ENCODE measurements around the gene GOLGA7B. TPM values are rescaled to one million over a fixed set of nuclear protein-coding genes. Genes with fewer than 3 reads are reported as not detected.

GOLGA7B gene
- total and polyA plus RNA-seq, 2 of the 4 experiments (the other 2 are of a cell fraction), result not detected

DNA sequence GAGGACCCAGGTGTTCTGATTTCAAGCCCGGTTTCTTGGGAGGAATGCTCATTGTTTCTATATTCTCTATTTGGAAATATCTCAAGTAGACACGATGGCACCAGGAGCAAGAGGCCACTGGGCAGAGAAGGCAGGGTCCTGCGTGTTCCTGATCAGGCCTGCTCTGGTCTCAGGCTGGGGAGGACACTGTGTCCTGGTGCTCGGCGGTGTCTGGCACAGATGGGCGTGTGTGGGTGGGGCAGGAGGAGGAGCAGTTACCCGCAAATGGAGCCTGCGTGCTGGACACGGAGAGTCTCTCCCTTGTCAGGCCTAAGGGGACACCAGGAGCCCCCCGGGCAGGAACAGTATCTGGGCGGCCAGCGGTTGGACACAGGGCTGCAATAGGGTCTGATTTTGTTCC is 25.9 kb upstream of the GOLGA7B start:
- Histone ChIP-seq H2BK20ac (ENCODE audit: low read depth, low read length) (no peak overlapping the region), H3K14ac (replicated peaks; ENCODE audit: low read depth, low read length) (no peak overlapping the region), H4K5ac (ENCODE audit: low read depth, low read length) (no peak overlapping the region), H3K4me3 (ENCODE audit: insufficient read depth, low read depth, low read length) (no peak overlapping the region), H3K79me1 (ENCODE audit: low read depth in 1 of 2, low read length in 2 of 2) (no peaks in the 10 kb centered on the region), H3K27me3 (ENCODE audit: control insufficient read depth, insufficient read depth, low read length) (peaks cover 19% of the 10 kb centered on the region), H3K56ac (ENCODE audit: extremely low read depth, insufficient read depth, low read length) (no peak overlapping the region), H2BK5ac (ENCODE audit: low read depth, low read length, poor library complexity, severe bottlenecking) (no peak overlapping the region), H2AFZ (replicated peaks; ENCODE audit: low read length, poor library complexity) (no peak overlapping the region), H3K27ac (ENCODE audit: insufficient read depth, low read length) (no peak overlapping the region), H3K9me1 (ENCODE audit: insufficient read depth, low read length) (no peaks in the 10 kb centered on the region), H3K4me2 (ENCODE audit: low read depth, low read length) (no peak overlapping the region), H4K91ac (ENCODE audit: insufficient read depth, low read depth, low read length) (no peak overlapping the region), H3K4me1 (ENCODE audit: control insufficient read depth, insufficient read depth, low read length) (no peaks in the 10 kb centered on the region), H2BK15ac (ENCODE audit: low read depth, low read length) (no peak overlapping the region), H4K8ac (ENCODE audit: low read depth in 2 of 2, low read length in 2 of 2) (no peak overlapping the region), H2BK120ac (ENCODE audit: low read depth, low read length) (no peak overlapping the region), H3K9ac (ENCODE audit: low read depth, low read length) (no peak overlapping the region), H3K36me3 (ENCODE audit: control insufficient read depth, insufficient read depth, low read length) (no peaks in the 10 kb centered on the region), H3K23ac (ENCODE audit: low read depth, low read length) (no peak overlapping the region), H3K9me3 (ENCODE audit: control insufficient read depth, insufficient read depth, low read length) (no peaks in the 10 kb centered on the region), H3K18ac (ENCODE audit: low read depth, low read length) (no peak overlapping the region), H3K4ac (ENCODE audit: low read depth, low read length) (no peak overlapping the region), H4K20me1 (ENCODE audit: insufficient read depth, low read length) (no peaks in the 10 kb centered on the region), H2AK5ac (ENCODE audit: low read depth, low read length) (no peak overlapping the region), H2AK9ac (replicated peaks; ENCODE audit: low read depth, low read length, poor library complexity) (no peak overlapping the region)
- DNase-seq, result no peak
- ChIA-PET CTCF (no interaction called here), POLR2A (ENCODE audit: unreplicated experiment) (no interaction called here)
- no peak for ATAC-seq (ENCODE audit: low read depth)
- in situ Hi-C loops (cut with MboI; ENCODE audit: low sequenced_read_pairs) (no loop called here), dilution Hi-C loops (cut with HindIII; ENCODE audit: low sequenced_read_pairs, unreplicated experiment) (no loop called here), intact Hi-C loops (cut with micrococcal nuclease) (no loop called here)
- no TSS peak for BruUV-seq (replicated peaks)
- TF ChIP-seq MAFK (IDR thresholded peaks at IDR 0.05; ENCODE audit: low read depth, low read length) (no peak), ELK1 (IDR thresholded peaks at IDR 0.05; ENCODE audit: borderline replicate concordance, low read depth, low read length) (no peak), RFX5 (IDR thresholded peaks at IDR 0.05; ENCODE audit: low read depth, low read length) (no peak), RAD21 (IDR thresholded peaks at IDR 0.05; ENCODE audit: low read length) (no peak), CEBPB (IDR thresholded peaks at IDR 0.05; ENCODE audit: low read depth, low read length) (no peak), CHD1 (IDR thresholded peaks at IDR 0.05; ENCODE audit: low read depth, low read length) (no peak), NFE2L2 (IDR thresholded peaks at IDR 0.05; ENCODE audit: low read depth, low read length) (no peak), POLR2A (IDR thresholded peaks at IDR 0.05; ENCODE audit: low read depth, low read length) (no peak), MAZ (IDR thresholded peaks at IDR 0.05; ENCODE audit: borderline replicate concordance, low read depth, low read length) (no peak)
- TF ChIP-seq, protein P1, sequence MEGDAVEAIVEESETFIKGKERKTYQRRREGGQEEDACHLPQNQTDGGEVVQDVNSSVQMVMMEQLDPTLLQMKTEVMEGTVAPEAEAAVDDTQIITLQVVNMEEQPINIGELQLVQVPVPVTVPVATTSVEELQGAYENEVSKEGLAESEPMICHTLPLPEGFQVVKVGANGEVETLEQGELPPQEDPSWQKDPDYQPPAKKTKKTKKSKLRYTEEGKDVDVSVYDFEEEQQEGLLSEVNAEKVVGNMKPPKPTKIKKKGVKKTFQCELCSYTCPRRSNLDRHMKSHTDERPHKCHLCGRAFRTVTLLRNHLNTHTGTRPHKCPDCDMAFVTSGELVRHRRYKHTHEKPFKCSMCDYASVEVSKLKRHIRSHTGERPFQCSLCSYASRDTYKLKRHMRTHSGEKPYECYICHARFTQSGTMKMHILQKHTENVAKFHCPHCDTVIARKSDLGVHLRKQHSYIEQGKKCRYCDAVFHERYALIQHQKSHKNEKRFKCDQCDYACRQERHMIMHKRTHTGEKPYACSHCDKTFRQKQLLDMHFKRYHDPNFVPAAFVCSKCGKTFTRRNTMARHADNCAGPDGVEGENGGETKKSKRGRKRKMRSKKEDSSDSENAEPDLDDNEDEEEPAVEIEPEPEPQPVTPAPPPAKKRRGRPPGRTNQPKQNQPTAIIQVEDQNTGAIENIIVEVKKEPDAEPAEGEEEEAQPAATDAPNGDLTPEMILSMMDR (conservative IDR thresholded peaks at IDR 0.05; ENCODE audit: low read depth, low read length), result no peak
- TF ChIP-seq, protein P2, sequence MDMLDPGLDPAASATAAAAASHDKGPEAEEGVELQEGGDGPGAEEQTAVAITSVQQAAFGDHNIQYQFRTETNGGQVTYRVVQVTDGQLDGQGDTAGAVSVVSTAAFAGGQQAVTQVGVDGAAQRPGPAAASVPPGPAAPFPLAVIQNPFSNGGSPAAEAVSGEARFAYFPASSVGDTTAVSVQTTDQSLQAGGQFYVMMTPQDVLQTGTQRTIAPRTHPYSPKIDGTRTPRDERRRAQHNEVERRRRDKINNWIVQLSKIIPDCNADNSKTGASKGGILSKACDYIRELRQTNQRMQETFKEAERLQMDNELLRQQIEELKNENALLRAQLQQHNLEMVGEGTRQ (IDR thresholded peaks at IDR 0.05; ENCODE audit: low read depth, low read length), result no peak
- WGBS, 2 experiments (ENCODE audit: extremely low coverage in 2 of 2, insufficient read length in 1 of 2), result 71% methylated on average over 6 of the region's 12 CpGs; no CpG with 5 or more reads in 1 of the 2 experiments
